ENCODE results near the gene CFAP54. TPM values are rescaled to one million over a fixed set of nuclear protein-coding genes. Genes with fewer than 3 reads are reported as not detected.
"Not testable (repeated sequence)": the region's sequence is repeated elsewhere in the genome, so short reads cannot be mapped to it uniquely, and the experiment has no call there.

CFAP54 gene
- polyA plus RNA-seq (ENCODE audit: insufficient read depth in 1 of 5, insufficient read length in 5 of 5, low replicate concordance in 1 of 5): 1 to 10 TPM; 1.1 to 3.2 (median 2.5) TPM
- long read RNA-seq, donor 1: 0 reads
- long read RNA-seq, donor 2: 0 reads
- long read RNA-seq, donor 3: 0 reads
- long read RNA-seq, donor 4: 0 reads
- long read RNA-seq, donor 5: 0 reads
- long read RNA-seq, donor 6: 0 reads
- long read RNA-seq, donor 7: 0 reads
- long read RNA-seq, donor 8: 0 reads

- DNase-seq: peak; percentile 92 to 94
Observed at GRCh38 chr12:96489392-96490056, at the start of gene CFAP54. TSS of gene CFAP54 (plus strand) at chr12:96489577. CDS start at chr12:96489610, 33 bp downstream.

GRCh38 chr12:96441816-96442215 lies 47.6 kb upstream of the CFAP54 start:
- DNase-seq: no peak

- DNase-seq: no peak
Observed at GRCh38 chr12:96442906-96443305, 46.5 kb upstream of the CFAP54 start.

- DNase-seq: no peak
Observed at GRCh38 chr12:96444399-96444798, 45.0 kb upstream of the CFAP54 start.

GRCh38 chr12:96445691-96446583 lies 43.4 kb upstream of the CFAP54 start:
- DNase-seq: peak; percentile 57 to 71

GRCh38 chr12:96447256-96447655 lies 42.1 kb upstream of the CFAP54 start:
- DNase-seq: no peak

- DNase-seq: no peak
Observed at GRCh38 chr12:96448300-96448699, 41.1 kb upstream of the CFAP54 start.

- DNase-seq: no peak
Observed at GRCh38 chr12:96452261-96452922, 37.0 kb upstream of the CFAP54 start.

GRCh38 chr12:96454396-96454795 lies 35.0 kb upstream of the CFAP54 start:
- DNase-seq: no peak

GRCh38 chr12:96456265-96456974 lies 33.0 kb upstream of the CFAP54 start:
- no peak for DNase-seq

GRCh38 chr12:96457191-96457930 lies 32.0 kb upstream of the CFAP54 start:
- DNase-seq: no peak

GRCh38 chr12:96459281-96459680 lies 30.1 kb upstream of the CFAP54 start:
- DNase-seq: not testable (repeated sequence)

GRCh38 chr12:96462571-96463280 lies 26.7 kb upstream of the CFAP54 start:
- no peak for DNase-seq

GRCh38 chr12:96465896-96466295 lies 23.5 kb upstream of the CFAP54 start:
- DNase-seq: no peak

GRCh38 chr12:96466939-96467751 lies 22.2 kb upstream of the CFAP54 start:
- DNase-seq: no peak

GRCh38 chr12:96471368-96472050 lies 17.9 kb upstream of the CFAP54 start:
- DNase-seq: no peak

- DNase-seq: no peak
Observed at GRCh38 chr12:96472384-96472783, 17.0 kb upstream of the CFAP54 start.

- no peak for DNase-seq
Observed at GRCh38 chr12:96473394-96474093, 15.8 kb upstream of the CFAP54 start.
